Measurements from ENCODE around the gene GTF2H4.

Gene GTF2H4

GRCh38 chr6:30939473-30939872, 31.5 kb downstream of the GTF2H4 start:
- no peak for DNase-seq
- in situ Hi-C loops (cut with HindIII; ENCODE audit: low pct_ligation_motif_present, low pct_unique_long_range_greater_than_20kb, low sequenced_read_pairs): no loop called here

GRCh38 chr6:30940361-30940986, 32.5 kb downstream of the GTF2H4 start, which contains the start of gene MUCL3:
Gene MUCL3, plus strand, starts transcription at chr6:30940973. Its CDS starts 27 bp downstream, at chr6:30941000.
- DNase-seq: no peak
- in situ Hi-C loops (cut with HindIII; ENCODE audit: low pct_ligation_motif_present, low pct_unique_long_range_greater_than_20kb, low sequenced_read_pairs): no loop called here

GRCh38 chr6:30942338-30943060, 34.5 kb downstream of the GTF2H4 start:
- in situ Hi-C loops (cut with HindIII; ENCODE audit: low pct_ligation_motif_present, low pct_unique_long_range_greater_than_20kb, low sequenced_read_pairs): no loop called here
- DNase-seq: peak; percentile 94

- in situ Hi-C loops (cut with HindIII; ENCODE audit: low pct_ligation_motif_present, low pct_unique_long_range_greater_than_20kb, low sequenced_read_pairs): no loop called here
These were observed 36.0 kb downstream of the GTF2H4 start for GRCh38 chr6:30944051-30944450.

GRCh38 chr6:30945281-30945680, 37.3 kb downstream of the GTF2H4 start:
- in situ Hi-C loops (cut with HindIII; ENCODE audit: low pct_ligation_motif_present, low pct_unique_long_range_greater_than_20kb, low sequenced_read_pairs): no loop called here
- DNase-seq: no peak

More at GRCh38 chr6:30944051-30944450, 36.0 kb downstream of the GTF2H4 start:
- DNase-seq: no peak

GRCh38 chr6:30947231-30947630, 39.2 kb downstream of the GTF2H4 start:
- DNase-seq: no peak
- in situ Hi-C loops (cut with HindIII; ENCODE audit: low pct_ligation_motif_present, low pct_unique_long_range_greater_than_20kb, low sequenced_read_pairs): no loop called here

GRCh38 chr6:30948811-30949210, 40.8 kb downstream of the GTF2H4 start:
- no peak for DNase-seq
- in situ Hi-C loops (cut with HindIII; ENCODE audit: low pct_ligation_motif_present, low pct_unique_long_range_greater_than_20kb, low sequenced_read_pairs): no loop called here

GRCh38 chr6:30951907-30952469, 44.0 kb downstream of the GTF2H4 start:
- in situ Hi-C loops (cut with HindIII; ENCODE audit: low pct_ligation_motif_present, low pct_unique_long_range_greater_than_20kb, low sequenced_read_pairs): no loop called here
- no peak for DNase-seq

GRCh38 chr6:30954631-30955366, 46.8 kb downstream of the GTF2H4 start:
- in situ Hi-C loops (cut with HindIII; ENCODE audit: low pct_ligation_motif_present, low pct_unique_long_range_greater_than_20kb, low sequenced_read_pairs): no loop called here

GRCh38 chr6:30955367-30956042, 47.5 kb downstream of the GTF2H4 start:
- DNase-seq: no peak
- in situ Hi-C loops (cut with HindIII; ENCODE audit: low pct_ligation_motif_present, low pct_unique_long_range_greater_than_20kb, low sequenced_read_pairs): no loop called here

More at GRCh38 chr6:30954631-30955366, 46.8 kb downstream of the GTF2H4 start:
- no peak for DNase-seq

GRCh38 chr6:30957716-30958115, 49.7 kb downstream of the GTF2H4 start:
- in situ Hi-C loops (cut with HindIII; ENCODE audit: low pct_ligation_motif_present, low pct_unique_long_range_greater_than_20kb, low sequenced_read_pairs): no loop called here
- no peak for DNase-seq

GRCh38 chr6:30960907-30961673, 53.1 kb downstream of the GTF2H4 start:
- in situ Hi-C loops (cut with HindIII; ENCODE audit: low pct_ligation_motif_present, low pct_unique_long_range_greater_than_20kb, low sequenced_read_pairs): no loop called here
- no peak for DNase-seq

- in situ Hi-C loops (cut with HindIII; ENCODE audit: low pct_ligation_motif_present, low pct_unique_long_range_greater_than_20kb, low sequenced_read_pairs): no loop called here
- DNase-seq: no peak
These were observed 54.7 kb downstream of the GTF2H4 start for GRCh38 chr6:30962716-30963115.

- in situ Hi-C loops (cut with HindIII; ENCODE audit: low pct_ligation_motif_present, low pct_unique_long_range_greater_than_20kb, low sequenced_read_pairs): no loop called here
- no peak for DNase-seq
These were observed 55.6 kb downstream of the GTF2H4 start for GRCh38 chr6:30963641-30964040.
